Sigmoid colon (tissue), 4 donors: Measurements from ENCODE around the gene SYNJ2.

ENCODE experiments used
- CTCF ChIP-seq, 4 experiments: fragments of 450-650 bp in 3 of 4; fragments of 200-600 bp in 1 of 4; IDR thresholded peaks; one replicate each; pipeline ENCODE4 v1.5.1; 2016 to 2019; ENCODE audit warnings: antibody characterized with exemption in 4 of 4, mild to moderate bottlenecking in 3 of 4, moderate library complexity in 2 of 4
- EP300 ChIP-seq, 4 donors: sonication (generic); formaldehyde crosslinking; IDR thresholded peaks; one replicate each; pipeline ENCODE4 v1.6.1; 2017; ENCODE audit warnings: antibody characterized with exemption in 4 of 4
- POLR2A ChIP-seq, 2 donors: fragments of 450-650 bp; IDR thresholded peaks; one replicate each; pipeline ENCODE4 v1.6.1; 2016; ENCODE audit warnings: antibody characterized with exemption in 2 of 2, mild to moderate bottlenecking in 2 of 2, moderate library complexity in 2 of 2
- POLR2AphosphoS5 ChIP-seq, 4 donors: sonication (generic); formaldehyde crosslinking; IDR thresholded peaks; one replicate each; pipeline ENCODE4 v1.6.1; 2017; ENCODE audit warnings: antibody characterized with exemption in 4 of 4

- TF ChIP-seq CTCF (IDR thresholded peaks at IDR 0.05) (no peak), POLR2A (IDR thresholded peaks at IDR 0.05) (no peak), EP300 (IDR thresholded peaks at IDR 0.05) (no peak), POLR2AphosphoS5 (IDR thresholded peaks at IDR 0.05) (no peak)
Observed at GRCh38 chr6:158049055-158050028, 67.7 kb downstream of the SYNJ2 start.
